ENCODE data around the gene F2R.
A peak's percentile ranks its signal among the peaks of the same experiment; 100 is the strongest.

F2R gene

DNA sequence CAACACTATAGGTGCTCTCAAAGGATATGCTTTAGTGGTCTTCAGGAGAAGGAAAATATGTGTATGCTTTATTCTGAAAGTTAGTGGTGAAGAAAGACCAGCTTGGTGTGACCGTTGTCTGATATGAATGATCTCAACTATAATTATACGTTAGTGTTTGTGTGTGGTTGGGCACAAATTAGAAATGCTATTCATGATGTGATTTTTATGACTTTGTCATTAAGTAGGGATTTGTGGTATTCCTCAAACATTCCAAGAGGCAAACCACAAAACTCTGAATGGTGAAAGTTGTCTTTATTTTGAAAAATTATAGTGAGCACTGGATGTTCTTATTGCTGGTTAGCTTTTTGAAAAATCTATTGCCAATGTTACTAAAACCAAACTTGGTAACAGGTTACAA is 6.2 kb upstream of the F2R start:
- no peak for DNase-seq
- no peaks in the 10 kb centered on the region for H3K27me3 ChIP-seq (replicated peaks)
- TF ChIP-seq, protein P1, sequence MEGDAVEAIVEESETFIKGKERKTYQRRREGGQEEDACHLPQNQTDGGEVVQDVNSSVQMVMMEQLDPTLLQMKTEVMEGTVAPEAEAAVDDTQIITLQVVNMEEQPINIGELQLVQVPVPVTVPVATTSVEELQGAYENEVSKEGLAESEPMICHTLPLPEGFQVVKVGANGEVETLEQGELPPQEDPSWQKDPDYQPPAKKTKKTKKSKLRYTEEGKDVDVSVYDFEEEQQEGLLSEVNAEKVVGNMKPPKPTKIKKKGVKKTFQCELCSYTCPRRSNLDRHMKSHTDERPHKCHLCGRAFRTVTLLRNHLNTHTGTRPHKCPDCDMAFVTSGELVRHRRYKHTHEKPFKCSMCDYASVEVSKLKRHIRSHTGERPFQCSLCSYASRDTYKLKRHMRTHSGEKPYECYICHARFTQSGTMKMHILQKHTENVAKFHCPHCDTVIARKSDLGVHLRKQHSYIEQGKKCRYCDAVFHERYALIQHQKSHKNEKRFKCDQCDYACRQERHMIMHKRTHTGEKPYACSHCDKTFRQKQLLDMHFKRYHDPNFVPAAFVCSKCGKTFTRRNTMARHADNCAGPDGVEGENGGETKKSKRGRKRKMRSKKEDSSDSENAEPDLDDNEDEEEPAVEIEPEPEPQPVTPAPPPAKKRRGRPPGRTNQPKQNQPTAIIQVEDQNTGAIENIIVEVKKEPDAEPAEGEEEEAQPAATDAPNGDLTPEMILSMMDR (IDR thresholded peaks at IDR 0.05; ENCODE audit: low read depth, low read length, missing control alignments), result no peak
- no peak overlapping the region for H3K4me3 ChIP-seq (ENCODE audit: low read depth, low read length)
- H3K36me3 ChIP-seq (replicated peaks), result no peaks in the 10 kb centered on the region
- no peak overlapping the region for H3K27ac ChIP-seq
- in situ Hi-C loops (cut with HindIII; ENCODE audit: low pct_ligation_motif_present, low sequenced_read_pairs), result no loop called here

- DNase-seq, result no peak
- in situ Hi-C loops (cut with HindIII; ENCODE audit: low pct_ligation_motif_present, low sequenced_read_pairs), result no loop called here
- H3K27me3 ChIP-seq (replicated peaks), result no peaks in the 10 kb centered on the region
- H3K4me3 ChIP-seq (ENCODE audit: low read depth, low read length), result no peak overlapping the region
- TF ChIP-seq, protein P1 (IDR thresholded peaks at IDR 0.05; ENCODE audit: low read depth, low read length, missing control alignments), result no peak
- no peaks in the 10 kb centered on the region for H3K36me3 ChIP-seq (replicated peaks)
- no peak overlapping the region for H3K27ac ChIP-seq
Observed at GRCh38 chr5:76710991-76711390, 4.9 kb upstream of the F2R start.

DNA sequence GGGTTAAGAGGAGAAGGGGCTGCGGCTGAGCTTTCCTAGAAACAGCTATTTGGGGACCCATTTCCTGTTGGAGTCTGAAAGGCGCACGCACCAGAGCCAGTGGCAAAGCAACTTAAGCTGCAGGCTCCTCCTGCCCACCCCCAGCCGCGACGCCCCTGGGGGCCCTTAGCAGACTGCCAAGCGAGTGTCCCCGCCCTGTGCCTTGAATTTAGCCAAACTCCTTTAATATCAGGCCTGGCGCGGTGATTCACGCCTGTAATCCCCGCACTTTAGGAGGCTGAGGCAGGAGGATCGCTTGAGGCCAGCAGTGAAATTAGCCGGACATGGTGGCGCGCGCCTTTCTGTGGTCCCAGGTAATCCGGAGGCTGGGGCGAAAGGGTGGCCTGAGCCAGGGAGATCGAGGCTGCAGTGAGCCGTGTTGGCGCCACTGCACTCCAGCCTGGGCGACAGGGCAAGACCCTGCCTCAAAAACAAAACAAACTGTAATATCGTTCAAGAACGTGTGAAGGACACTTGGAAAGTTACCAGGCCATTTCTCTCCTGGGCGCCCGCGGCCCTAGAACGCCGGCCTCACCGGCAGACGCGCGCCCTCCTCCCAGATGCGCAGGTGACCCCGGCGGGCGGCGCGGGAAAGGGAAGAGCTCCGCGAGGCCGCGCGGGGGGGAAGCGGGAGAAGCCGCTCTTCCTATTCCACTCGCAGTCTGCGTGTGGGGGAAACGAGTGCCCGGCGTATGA is 1.0 kb upstream of the F2R start:
- Histone ChIP-seq H3K4me3 (ENCODE audit: low read depth, low read length) (peak overlapping the region; percentile 98), H3K27ac (no peak overlapping the region), H3K27me3 (replicated peaks) (no peaks in the 10 kb centered on the region), H3K36me3 (replicated peaks) (no peaks in the 10 kb centered on the region)
- no peak for DNase-seq
- TF ChIP-seq, protein P1 (IDR thresholded peaks at IDR 0.05; ENCODE audit: low read depth, low read length, missing control alignments), result no peak
- in situ Hi-C loops (cut with HindIII; ENCODE audit: low pct_ligation_motif_present, low sequenced_read_pairs), result no loop called here

- peak overlapping the region; percentile 98 for H3K4me3 ChIP-seq (ENCODE audit: low read depth, low read length)
- in situ Hi-C loops (cut with HindIII; ENCODE audit: low pct_ligation_motif_present, low sequenced_read_pairs), result no loop called here
- no peak for DNase-seq
- TF ChIP-seq, protein P1 (IDR thresholded peaks at IDR 0.05; ENCODE audit: low read depth, low read length, missing control alignments), result no peak
- no peaks in the 10 kb centered on the region for H3K36me3 ChIP-seq (replicated peaks)
- peak overlapping the region; percentile 87 for H3K27ac ChIP-seq
- no peaks in the 10 kb centered on the region for H3K27me3 ChIP-seq (replicated peaks)
Observed at GRCh38 chr5:76715486-76715735, 515 bp upstream of the F2R start.

GRCh38 chr5:76716456-76717157 is 681 bp downstream of the F2R start:
- H3K27ac ChIP-seq, result peak overlapping the region; percentile 87
- DNase-seq, result peak; percentile 38
- in situ Hi-C loops (cut with HindIII; ENCODE audit: low pct_ligation_motif_present, low sequenced_read_pairs), result no loop called here

More at GRCh38 chr5:76716456-76717157, 681 bp downstream of the F2R start:
- no peaks in the 10 kb centered on the region for H3K36me3 ChIP-seq (replicated peaks)
- peak overlapping the region; percentile 98 for H3K4me3 ChIP-seq (ENCODE audit: low read depth, low read length)
- no peaks in the 10 kb centered on the region for H3K27me3 ChIP-seq (replicated peaks)
- TF ChIP-seq, protein P1 (IDR thresholded peaks at IDR 0.05; ENCODE audit: low read depth, low read length, missing control alignments), result peak; percentile 1
